Smooth muscle cell (in vitro differentiated cells): ENCODE results near the gene FARP1. TPM values are rescaled to one million over a fixed set of nuclear protein-coding genes. Genes with fewer than 3 reads are reported as not detected.

Experiments
- DNase-seq: peaks from one replicate; lab custom pipeline; 2025; ENCODE audit not compliant: unreplicated experiment; lab: John Stamatoyannopoulos, UW
- H2AFZ ChIP-seq: fragments of 200-600 bp; sonication (generic); 2 replicates; pipeline ENCODE4 v1.6.0; 2016; ENCODE audit warnings: antibody characterized with exemption, low read depth, mild to moderate bottlenecking
- H3F3A ChIP-seq: fragments of 200-600 bp; sonication (generic); 2 replicates; pipeline ENCODE4 v1.6.0; 2017; ENCODE audit warnings: antibody characterized with exemption, low read depth
- H3K27ac ChIP-seq: fragments of 200-600 bp; sonication (generic); 2 replicates; pipeline ENCODE4 v1.5.1; 2016; ENCODE audit warnings: low read depth, mild to moderate bottlenecking
- H3K27me3 ChIP-seq: fragments of 200-600 bp; sonication (generic); 2 replicates; pipeline ENCODE4 v1.6.1; 2016; ENCODE audit warnings: low read depth, mild to moderate bottlenecking
- H3K36me3 ChIP-seq: fragments of 200-600 bp; sonication (generic); 2 replicates; pipeline ENCODE4 v1.5.1; 2016; ENCODE audit warnings: low read depth
- H3K4me1 ChIP-seq: fragments of 200-600 bp; sonication (generic); 2 replicates; pipeline ENCODE4 v1.5.1; 2016; ENCODE audit warnings: low read depth
- H3K4me2 ChIP-seq: fragments of 200-600 bp; sonication (generic); 2 replicates; pipeline ENCODE4 v1.6.0; 2016; ENCODE audit warnings: mild to moderate bottlenecking
- H3K4me3 ChIP-seq: fragments of 200-600 bp; sonication (generic); 2 replicates; pipeline ENCODE4 v1.5.1; 2016; ENCODE audit warnings: mild to moderate bottlenecking
- H3K79me2 ChIP-seq: fragments of 200-600 bp; sonication (generic); 2 replicates; pipeline ENCODE4 v1.6.0; 2016; ENCODE audit warnings: low read depth, mild to moderate bottlenecking
- H3K9ac ChIP-seq: fragments of 200-600 bp; sonication (generic); 2 replicates; pipeline ENCODE4 v1.6.0; 2016; ENCODE audit warnings: low read depth
- H3K9me3 ChIP-seq: fragments of 200-600 bp; sonication (generic); replicated peaks from 2 replicates; pipeline ENCODE4 v1.5.1; 2016; ENCODE audit warnings: low read depth
- H4K20me1 ChIP-seq: fragments of 200-600 bp; sonication (generic); 2 replicates; pipeline ENCODE4 v1.6.0; 2016; ENCODE audit warnings: low read depth
- WGBS: methylation state at CpG from one replicate; pipeline ENCODE4 v1.1.7; 2016; ENCODE audit warnings: low lambda C conversion rate; 5-methylcytosine and 5-hydroxymethylcytosine counted together
- polyA plus RNA-seq: library from polyadenylated mRNA; unstranded; fragments of >200 nt; fragmentation: Nextera tagmentation; extraction: Ambion mirVana; gene quantifications from 2 replicates; pipeline ENCODE4 v1.2.1, GENCODE V29; 2016
- total RNA-seq: library from RNA; depleted of rRNA; stranded (reverse); fragments of >200 nt; gene quantifications from 2 replicates; pipeline ENCODE4 v1.2.3, GENCODE V29; 2014
- TF ChIP-seq, protein P1 (sequence below): fragments of 200-600 bp; sonication (generic); IDR thresholded peaks from 2 replicates; pipeline ENCODE4 v1.5.1; 2017; ENCODE audit warnings: borderline replicate concordance, mild to moderate bottlenecking, antibody characterized with exemption; ENCODE audit not compliant: insufficient read depth, poor library complexity, severe bottlenecking

The FARP1 gene
- total and polyA plus RNA-seq, 2 experiments from 2014 or later, result 59.4 to 104 TPM

DNA sequence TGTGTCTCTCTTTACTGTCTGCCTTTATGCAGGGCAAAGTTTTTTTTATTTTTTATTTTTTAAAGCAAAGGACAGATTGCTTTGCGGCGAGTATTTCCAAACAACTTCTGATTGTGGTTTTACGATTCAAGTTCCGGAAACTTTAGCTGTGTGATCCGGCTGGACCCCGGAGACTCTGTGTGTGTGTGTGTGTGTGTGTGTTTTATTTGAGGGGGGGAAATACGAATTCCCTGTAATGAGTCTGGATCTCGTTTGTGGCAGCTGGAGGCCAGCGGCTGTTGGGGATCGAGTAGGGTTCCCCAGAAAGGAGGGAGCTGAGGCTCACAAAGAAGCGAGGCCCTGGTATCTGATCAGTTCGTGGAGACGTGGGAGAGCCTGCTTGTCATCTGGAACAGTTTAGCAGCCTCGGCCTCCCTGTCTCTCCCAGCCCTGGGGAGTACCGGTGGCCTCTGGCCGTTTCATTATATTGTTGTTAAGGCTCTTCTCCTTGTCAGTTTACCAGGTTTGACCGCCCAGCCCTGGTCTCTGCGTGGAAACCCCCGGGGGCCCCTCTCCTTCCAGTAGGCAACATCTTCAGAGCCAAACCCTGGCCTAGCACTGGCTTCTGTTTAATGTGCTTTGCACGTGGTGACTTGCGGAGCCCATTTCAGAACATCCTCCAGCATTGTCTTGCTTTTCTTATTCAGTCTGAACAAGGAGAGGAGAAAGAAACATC, 1.3 kb downstream of the FARP1 start:
- peaks cover 19% of the 10 kb centered on the region for H3F3A ChIP-seq
- H3K4me3 ChIP-seq, result peak overlapping the region; percentile 84
- peaks cover 50% of the 10 kb centered on the region for H4K20me1 ChIP-seq
- H3K27me3 ChIP-seq, result no peaks in the 10 kb centered on the region
- H3K79me2 ChIP-seq, result peaks cover 56% of the 10 kb centered on the region
- peaks cover 24% of the 10 kb centered on the region for H3K4me1 ChIP-seq
- 3% methylated on average over 21 of the region's 21 CpGs for WGBS
- H3K36me3 ChIP-seq, result no peaks in the 10 kb centered on the region
- TF ChIP-seq, protein P1, sequence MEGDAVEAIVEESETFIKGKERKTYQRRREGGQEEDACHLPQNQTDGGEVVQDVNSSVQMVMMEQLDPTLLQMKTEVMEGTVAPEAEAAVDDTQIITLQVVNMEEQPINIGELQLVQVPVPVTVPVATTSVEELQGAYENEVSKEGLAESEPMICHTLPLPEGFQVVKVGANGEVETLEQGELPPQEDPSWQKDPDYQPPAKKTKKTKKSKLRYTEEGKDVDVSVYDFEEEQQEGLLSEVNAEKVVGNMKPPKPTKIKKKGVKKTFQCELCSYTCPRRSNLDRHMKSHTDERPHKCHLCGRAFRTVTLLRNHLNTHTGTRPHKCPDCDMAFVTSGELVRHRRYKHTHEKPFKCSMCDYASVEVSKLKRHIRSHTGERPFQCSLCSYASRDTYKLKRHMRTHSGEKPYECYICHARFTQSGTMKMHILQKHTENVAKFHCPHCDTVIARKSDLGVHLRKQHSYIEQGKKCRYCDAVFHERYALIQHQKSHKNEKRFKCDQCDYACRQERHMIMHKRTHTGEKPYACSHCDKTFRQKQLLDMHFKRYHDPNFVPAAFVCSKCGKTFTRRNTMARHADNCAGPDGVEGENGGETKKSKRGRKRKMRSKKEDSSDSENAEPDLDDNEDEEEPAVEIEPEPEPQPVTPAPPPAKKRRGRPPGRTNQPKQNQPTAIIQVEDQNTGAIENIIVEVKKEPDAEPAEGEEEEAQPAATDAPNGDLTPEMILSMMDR, result no peak
- H3K9ac ChIP-seq, result peak overlapping the region; percentile 81
- peak overlapping the region; percentile 98 for H3K4me2 ChIP-seq
- H2AFZ ChIP-seq, result peak overlapping the region; percentile 75
- DNase-seq, result peak; percentile 10
- peak overlapping the region; percentile 73 for H3K27ac ChIP-seq
- no peaks in the 10 kb centered on the region for H3K9me3 ChIP-seq

DNA sequence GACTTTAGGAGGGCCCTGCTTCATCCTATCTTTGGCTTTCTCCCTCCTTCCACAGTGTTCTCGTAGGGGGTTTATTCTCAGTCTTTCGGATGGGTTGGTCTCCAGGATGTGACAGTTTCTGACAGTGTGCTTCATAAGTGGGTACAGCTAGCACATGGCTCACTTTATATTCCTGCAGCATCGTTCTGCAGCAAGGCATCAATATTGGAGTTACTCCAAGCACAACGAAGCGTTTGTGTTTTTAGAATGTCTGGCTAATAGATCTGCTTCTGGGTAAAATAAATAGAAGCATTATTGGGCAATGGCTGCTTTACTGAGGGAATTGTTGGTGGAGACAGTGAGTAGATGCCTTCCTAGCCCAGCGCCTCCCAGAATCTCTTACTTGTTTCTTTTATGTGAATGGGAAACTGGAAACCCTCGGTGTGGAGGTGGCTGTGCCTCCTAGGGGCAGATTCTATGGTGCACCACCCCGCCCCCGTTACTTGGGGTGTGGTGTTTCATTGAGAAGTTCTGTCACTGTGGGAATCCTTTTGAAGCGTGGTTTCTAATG, 2.0 kb downstream of the FARP1 start:
- Histone ChIP-seq H2AFZ (no peak overlapping the region), H3K4me3 (peak overlapping the region; percentile 84), H3K4me1 (peaks cover 24% of the 10 kb centered on the region), H3K36me3 (no peaks in the 10 kb centered on the region), H3K9ac (peak overlapping the region; percentile 81), H3K27me3 (no peaks in the 10 kb centered on the region), H3K79me2 (peaks cover 60% of the 10 kb centered on the region), H3K9me3 (no peaks in the 10 kb centered on the region), H3K27ac (peak overlapping the region; percentile 73), H3F3A (peaks cover 19% of the 10 kb centered on the region), H3K4me2 (peak overlapping the region; percentile 98), H4K20me1 (peaks cover 53% of the 10 kb centered on the region)
- WGBS, result 25% methylated on average over 10 of the region's 10 CpGs
- no peak for DNase-seq
- TF ChIP-seq, protein P1, result no peak

DNA sequence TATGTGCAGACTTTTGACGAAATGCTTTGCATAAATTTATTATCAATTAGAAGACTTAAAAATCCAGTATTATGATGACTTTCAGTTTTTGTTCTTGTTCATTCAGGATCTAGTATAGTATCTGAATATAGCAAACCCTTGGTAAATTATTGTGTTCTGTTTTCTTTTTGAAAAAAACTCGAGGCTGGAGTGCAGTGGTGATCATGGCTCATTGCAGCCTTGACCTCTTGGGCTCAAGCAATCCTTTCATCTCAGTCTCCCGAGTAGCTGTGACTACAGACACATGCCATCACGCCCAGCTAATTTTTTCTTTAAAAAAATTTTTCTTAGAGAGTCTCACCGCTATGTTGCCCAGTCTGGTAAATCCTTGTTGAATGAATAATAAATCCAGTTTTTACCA, 4.6 kb downstream of the FARP1 start:
- Histone ChIP-seq H3K27me3 (no peaks in the 10 kb centered on the region), H3K27ac (no peak overlapping the region), H4K20me1 (peaks cover 79% of the 10 kb centered on the region), H3K4me2 (peak overlapping the region; percentile 16), H2AFZ (no peak overlapping the region), H3F3A (peaks cover 11% of the 10 kb centered on the region), H3K36me3 (no peaks in the 10 kb centered on the region), H3K9me3 (no peaks in the 10 kb centered on the region), H3K4me1 (peaks cover 32% of the 10 kb centered on the region), H3K79me2 (peaks cover 86% of the 10 kb centered on the region), H3K9ac (no peak overlapping the region), H3K4me3 (no peak overlapping the region)
- no peak for DNase-seq
- TF ChIP-seq, protein P1, result no peak
- 28% methylated on average over 5 of the region's 5 CpGs for WGBS
